ENCODE measurements around the gene ARHGAP22.

Gene ARHGAP22

GRCh38 chr10:48406204-48406603 is 198.7 kb downstream of the ARHGAP22 start:
- in situ Hi-C loops (cut with MboI; ENCODE audit: low sequenced_read_pairs): no loop called here

GRCh38 chr10:48404646-48405045 is 200.2 kb downstream of the ARHGAP22 start:
- in situ Hi-C loops (cut with MboI; ENCODE audit: low sequenced_read_pairs): no loop called here

DNA sequence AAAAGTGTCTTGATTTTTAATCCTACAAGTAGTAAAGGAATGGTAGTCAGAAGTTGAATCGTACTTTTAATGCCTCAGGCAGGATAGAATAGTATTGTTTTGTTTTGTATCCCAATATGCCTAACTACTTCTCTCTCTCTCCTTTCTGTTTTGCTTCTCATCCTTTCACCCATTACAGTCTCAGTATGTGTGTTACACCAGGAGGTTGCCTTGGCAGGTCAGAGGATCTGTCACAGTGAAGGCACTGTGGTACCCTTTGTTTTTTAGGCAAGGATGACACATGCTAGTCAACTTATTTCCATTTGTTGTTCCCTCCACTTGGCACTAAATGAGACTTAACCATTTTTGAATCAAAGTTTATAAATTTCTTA is 204.0 kb downstream of the ARHGAP22 start:
- in situ Hi-C loops (cut with MboI; ENCODE audit: low sequenced_read_pairs): no loop called here

DNA sequence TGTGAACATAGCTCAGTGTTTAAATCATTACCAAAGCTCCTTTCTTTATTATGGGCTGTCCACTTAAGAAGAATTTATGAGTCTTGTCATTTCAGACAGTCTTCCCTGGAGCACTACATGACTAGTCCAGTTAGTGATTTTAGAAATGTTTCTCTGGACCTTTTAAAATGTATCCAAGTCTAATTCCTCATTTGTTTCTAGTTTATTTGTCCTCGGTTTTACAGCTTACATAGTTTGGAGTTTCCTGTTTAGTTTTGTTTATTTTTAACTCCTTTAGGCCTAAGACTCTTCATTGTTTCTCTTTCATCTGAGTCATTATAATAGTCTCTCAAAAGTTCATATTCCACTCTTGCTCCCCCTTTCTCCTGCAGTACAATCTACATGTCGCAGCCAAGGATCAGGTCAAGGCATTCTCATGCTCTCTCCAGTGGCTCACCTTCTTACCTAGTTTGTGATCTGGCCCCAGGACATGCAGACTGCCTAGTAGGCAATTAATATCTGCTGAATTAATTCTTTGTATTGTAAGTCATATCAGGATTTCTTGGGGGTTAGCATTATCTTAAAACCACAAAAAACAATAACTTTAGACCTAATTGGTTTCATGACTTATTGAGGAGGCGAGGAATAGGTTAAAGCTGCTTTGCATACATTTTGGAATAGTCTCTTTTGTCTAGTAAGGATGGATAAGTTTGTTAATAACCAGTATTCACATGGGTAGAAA is 204.6 kb downstream of the ARHGAP22 start:
- in situ Hi-C loops (cut with MboI; ENCODE audit: low sequenced_read_pairs): no loop called here

DNA sequence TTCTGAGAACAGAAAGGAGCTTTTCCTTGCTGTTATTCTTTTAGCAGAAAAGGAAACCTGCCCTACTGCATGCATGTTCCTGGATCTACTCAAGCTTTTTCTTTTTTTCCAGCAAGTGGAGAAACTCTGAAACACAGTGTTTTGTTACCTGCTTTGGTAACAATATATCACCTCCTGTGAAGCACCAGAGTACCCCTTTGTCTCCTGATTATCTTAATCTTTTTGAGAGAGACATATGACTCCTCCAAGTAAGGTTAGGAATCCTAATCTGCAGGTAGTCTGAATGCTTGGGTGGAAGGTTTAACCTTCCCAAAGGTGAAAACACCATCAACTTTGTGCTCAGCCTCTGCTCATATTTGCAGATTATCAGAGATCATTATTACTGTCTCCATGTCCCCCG is 205.3 kb downstream of the ARHGAP22 start:
- in situ Hi-C loops (cut with MboI; ENCODE audit: low sequenced_read_pairs): no loop called here

- in situ Hi-C loops (cut with MboI; ENCODE audit: low sequenced_read_pairs): no loop called here
Observed at GRCh38 chr10:48399056-48399541, 205.8 kb downstream of the ARHGAP22 start.

- in situ Hi-C loops (cut with MboI; ENCODE audit: low sequenced_read_pairs): no loop called here
Observed at GRCh38 chr10:48398261-48398660, 206.6 kb downstream of the ARHGAP22 start.
